Measurements from ENCODE around the gene PHACTR1.

DNA sequence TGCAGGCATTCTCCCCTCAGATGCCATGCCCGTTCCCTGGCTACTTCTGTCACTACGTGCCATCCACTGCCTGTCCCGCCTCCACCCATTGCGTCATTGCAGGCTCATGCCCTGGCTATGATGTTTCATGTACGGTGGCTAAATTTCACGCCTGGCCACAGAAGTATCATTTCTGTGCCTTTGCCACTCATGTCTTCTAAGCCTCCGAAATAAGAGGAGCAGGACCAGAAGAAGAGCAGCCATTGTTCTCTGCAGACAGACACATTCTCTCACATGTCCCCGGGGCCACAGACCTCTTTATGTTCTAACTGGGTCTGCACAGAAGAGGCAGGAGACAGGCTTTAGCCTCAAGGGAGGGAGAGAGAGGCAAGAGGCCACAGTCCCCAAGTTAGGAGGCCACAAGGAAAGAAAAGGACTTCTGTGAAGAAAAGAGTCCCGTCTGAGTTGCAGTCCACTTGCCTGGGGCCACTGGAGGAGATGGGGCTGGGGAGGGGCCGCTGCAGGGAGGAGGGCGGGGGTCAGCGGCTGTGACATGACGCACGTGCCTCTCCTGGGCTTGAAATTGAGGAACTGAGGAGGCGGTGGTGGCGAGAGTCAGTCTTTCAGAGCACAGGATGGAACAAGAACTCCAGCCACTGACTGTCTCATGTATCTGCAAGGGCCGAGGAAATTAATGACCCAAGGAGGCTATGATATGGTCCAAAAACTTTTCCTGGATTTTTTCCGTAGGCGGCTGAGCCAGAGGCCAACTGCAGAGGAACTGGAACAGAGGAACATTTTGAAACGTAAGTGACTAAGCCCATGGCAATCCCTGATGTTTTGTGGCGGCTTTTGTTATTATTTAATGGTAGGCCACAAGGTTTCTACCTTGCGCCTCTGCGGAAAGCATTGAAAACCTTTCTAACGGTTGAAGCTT, 555.8 kb downstream of the PHACTR1 start:
- TF ChIP-seq RAD21 (IDR thresholded peaks at IDR 0.05; ENCODE audit: low read depth) (no peak), CREB1 (IDR thresholded peaks at IDR 0.05; ENCODE audit: low read depth) (no peak), ZBTB7A (IDR thresholded peaks at IDR 0.05; ENCODE audit: low read depth) (no peak), NFIC (IDR thresholded peaks at IDR 0.05) (no peak), EP300 (IDR thresholded peaks at IDR 0.05; ENCODE audit: borderline replicate concordance) (no peak), YY1 (IDR thresholded peaks at IDR 0.05; ENCODE audit: low read depth) (no peak)
- TF ChIP-seq, protein P1, sequence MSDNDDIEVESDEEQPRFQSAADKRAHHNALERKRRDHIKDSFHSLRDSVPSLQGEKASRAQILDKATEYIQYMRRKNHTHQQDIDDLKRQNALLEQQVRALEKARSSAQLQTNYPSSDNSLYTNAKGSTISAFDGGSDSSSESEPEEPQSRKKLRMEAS (IDR thresholded peaks at IDR 0.05), result no peak
- TF ChIP-seq, protein P2, sequence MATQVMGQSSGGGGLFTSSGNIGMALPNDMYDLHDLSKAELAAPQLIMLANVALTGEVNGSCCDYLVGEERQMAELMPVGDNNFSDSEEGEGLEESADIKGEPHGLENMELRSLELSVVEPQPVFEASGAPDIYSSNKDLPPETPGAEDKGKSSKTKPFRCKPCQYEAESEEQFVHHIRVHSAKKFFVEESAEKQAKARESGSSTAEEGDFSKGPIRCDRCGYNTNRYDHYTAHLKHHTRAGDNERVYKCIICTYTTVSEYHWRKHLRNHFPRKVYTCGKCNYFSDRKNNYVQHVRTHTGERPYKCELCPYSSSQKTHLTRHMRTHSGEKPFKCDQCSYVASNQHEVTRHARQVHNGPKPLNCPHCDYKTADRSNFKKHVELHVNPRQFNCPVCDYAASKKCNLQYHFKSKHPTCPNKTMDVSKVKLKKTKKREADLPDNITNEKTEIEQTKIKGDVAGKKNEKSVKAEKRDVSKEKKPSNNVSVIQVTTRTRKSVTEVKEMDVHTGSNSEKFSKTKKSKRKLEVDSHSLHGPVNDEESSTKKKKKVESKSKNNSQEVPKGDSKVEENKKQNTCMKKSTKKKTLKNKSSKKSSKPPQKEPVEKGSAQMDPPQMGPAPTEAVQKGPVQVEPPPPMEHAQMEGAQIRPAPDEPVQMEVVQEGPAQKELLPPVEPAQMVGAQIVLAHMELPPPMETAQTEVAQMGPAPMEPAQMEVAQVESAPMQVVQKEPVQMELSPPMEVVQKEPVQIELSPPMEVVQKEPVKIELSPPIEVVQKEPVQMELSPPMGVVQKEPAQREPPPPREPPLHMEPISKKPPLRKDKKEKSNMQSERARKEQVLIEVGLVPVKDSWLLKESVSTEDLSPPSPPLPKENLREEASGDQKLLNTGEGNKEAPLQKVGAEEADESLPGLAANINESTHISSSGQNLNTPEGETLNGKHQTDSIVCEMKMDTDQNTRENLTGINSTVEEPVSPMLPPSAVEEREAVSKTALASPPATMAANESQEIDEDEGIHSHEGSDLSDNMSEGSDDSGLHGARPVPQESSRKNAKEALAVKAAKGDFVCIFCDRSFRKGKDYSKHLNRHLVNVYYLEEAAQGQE (IDR thresholded peaks at IDR 0.05; ENCODE audit: low read depth), result no peak

All from Ishikawa (cell line).